ENCODE results near the gene PDLIM4.

The PDLIM4 gene

DNA sequence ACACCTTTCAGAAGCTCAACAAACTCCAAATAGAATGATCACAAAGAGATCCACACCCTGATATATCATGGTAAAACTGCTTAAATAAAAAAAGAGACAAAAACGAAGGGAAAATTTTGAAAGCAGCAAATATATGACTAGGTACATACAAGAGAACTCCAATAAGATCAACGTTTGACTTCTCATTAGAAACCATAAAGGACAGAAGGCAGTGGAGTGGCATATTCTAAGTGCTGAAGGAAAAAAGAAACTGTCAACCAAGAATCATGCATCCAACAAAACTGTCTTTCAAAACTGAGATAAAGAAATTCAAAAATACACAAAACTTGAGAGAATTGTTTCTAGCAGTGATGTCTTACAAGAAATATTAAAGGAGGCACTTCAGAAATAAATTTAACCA lies 47.9 kb downstream of the PDLIM4 start:
- no peak for DNase-seq (ENCODE audit: low read depth)

DNA sequence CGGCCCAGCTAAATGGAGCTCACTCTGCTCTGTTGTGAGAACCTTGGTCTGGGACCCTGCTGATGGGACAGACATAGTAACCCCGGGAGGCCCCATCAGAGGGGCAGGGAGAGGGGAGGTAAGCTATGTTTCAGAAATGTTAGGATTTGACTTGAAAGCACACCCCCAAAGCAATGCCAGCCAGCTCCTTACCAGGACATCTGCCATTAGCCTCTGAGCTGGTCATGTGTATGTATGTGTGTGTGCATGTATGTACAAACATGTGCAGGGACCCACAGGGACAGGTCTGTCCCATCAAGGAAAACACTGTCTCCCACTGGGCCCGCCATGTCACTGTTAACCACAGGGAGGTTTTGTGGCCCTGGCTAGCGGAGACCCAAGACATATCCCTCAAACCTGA lies 51.2 kb downstream of the PDLIM4 start:
- no peak for DNase-seq (ENCODE audit: low read depth)

DNA sequence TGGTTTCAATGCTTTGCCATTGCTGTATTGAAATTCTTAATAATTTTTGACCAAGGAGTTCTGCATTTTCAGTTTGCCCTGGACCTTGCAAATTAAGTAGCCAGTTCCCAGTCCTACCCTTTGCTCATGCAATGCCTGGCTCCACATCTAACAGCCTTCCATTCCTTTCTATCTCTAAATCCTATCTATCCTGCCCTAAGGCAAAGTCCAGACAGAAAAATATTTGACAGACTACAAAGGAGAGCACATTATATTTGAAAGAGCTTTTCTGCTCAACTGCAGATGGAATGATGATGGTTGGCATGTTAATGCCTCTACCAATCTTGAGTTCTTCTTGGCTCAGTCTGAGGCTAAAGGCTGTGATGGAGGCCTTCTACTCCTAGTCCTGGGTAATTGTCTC lies 52.2 kb downstream of the PDLIM4 start:
- DNase-seq (ENCODE audit: low read depth), result no peak

DNA sequence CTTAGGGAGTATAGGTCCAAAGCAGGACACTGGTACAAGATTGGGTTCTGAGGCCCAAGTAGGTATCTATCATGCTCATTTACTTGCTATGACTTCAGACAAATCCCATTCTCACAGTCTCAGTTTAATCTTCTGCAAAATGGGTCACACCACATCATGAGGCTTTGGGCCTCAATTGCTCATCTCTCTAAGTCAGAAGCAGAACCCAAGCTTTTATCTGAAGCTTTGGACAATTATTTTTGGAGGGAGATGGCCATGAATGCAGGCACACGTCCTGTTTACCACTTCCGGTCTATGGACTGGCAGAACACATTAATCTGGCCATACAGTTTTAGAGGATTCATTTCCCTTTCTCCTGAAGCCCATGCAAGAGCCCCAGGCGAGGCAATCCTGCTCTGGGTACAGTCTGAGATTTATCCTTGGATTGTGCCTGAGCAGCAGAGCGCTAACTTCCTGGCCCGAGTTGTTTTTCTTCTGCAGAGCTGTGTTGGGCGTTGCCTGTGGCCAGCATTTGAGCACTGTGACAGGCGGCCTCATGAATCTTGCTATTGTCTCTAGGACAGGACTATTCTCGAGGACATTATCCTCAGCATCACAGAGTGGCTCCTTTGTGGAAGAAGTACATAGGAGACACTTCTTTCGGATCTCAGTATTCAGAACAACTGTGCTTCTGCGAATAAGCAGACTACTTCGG lies 52.8 kb downstream of the PDLIM4 start:
- no peak for DNase-seq (ENCODE audit: low read depth)

DNA sequence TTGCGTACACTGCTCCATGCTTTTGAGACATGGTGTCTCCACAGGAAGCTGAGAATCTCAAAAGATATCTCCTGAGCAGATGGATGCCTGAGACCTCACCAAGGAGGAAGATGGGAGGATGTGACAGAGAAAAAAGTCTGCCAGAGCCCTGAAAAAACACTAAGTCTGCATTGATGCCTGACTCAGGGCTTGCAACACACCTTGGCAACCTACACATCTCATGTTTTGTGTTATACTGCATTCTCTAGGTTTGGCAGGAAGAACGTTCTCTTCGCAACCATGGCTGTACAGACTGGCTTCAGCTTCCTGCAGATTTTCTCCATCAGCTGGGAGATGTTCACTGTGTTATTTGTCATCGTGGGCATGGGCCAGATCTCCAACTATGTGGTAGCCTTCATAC lies 55.9 kb downstream of the PDLIM4 start:
- DNase-seq (ENCODE audit: low read depth), result no peak

DNA sequence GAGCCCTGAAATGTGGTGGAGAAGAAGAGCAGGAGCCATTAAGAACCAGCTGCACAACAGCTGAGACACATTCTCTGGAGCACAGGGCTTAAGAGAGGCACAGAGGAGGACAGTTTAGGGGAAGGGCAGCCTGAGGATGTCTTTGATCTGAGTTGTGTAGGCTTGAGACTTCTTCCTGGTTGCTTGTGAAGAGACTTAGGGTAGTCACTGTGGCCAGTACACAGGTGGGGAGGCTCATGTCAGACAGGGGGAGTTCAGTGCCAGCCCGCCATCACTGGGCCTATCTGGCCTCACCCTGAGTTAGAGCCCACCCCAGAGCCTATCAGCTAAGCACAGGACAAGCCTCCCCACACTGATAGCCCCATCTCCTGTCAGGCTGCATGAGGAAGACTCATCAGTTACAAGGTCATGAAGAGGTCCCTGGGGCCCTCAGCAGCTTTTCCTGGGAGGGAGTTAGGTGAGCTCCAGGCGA lies 56.5 kb downstream of the PDLIM4 start:
- DNase-seq (ENCODE audit: low read depth), result no peak

DNA sequence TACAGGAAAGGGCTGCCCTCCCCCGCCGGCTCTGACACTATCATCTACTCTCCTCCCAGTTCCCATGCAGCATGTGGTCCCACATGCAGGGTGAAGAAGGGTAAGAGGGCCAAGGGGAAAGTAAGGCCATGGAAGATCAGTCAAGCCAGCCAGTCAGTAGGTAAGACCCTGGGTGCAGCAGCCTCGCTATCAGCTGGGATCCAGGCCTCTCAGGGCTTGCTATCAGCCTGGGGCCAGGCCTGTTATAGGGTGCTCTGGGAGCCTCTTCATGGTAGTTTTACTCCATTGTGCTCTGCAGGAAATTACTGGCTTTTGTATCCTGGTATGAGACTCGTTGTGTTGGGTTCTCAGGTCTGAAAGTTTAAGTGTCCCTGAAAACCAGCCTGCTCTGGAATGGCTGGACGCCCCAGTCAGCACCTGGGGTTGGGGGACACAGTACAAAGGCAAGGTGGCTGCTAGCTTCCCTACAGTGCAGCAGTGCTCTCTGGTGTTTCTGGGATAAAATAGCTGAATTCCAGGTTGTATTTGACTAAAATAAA lies 58.1 kb downstream of the PDLIM4 start:
- DNase-seq (ENCODE audit: low read depth), result no peak

DNA sequence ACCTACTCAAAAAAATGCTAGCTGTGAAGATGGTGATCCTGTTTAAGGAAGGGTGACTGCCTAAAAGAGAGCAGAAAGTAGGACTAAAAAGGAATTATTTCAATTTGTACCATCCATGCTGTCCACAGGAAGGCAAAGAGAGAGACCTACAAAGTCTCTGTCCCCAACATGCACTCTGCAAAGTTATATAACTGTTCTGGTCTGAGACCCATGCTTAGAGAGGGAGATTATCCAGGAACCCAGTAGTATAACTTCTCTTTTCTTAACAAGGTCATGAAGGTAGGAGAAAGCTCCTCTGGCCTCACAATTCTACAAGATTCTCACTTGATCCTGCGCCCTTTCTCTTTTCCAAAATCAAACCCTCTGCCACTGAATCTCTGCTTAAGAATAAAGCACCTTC lies 62.5 kb downstream of the PDLIM4 start:
- DNase-seq (ENCODE audit: low read depth), result no peak

DNA sequence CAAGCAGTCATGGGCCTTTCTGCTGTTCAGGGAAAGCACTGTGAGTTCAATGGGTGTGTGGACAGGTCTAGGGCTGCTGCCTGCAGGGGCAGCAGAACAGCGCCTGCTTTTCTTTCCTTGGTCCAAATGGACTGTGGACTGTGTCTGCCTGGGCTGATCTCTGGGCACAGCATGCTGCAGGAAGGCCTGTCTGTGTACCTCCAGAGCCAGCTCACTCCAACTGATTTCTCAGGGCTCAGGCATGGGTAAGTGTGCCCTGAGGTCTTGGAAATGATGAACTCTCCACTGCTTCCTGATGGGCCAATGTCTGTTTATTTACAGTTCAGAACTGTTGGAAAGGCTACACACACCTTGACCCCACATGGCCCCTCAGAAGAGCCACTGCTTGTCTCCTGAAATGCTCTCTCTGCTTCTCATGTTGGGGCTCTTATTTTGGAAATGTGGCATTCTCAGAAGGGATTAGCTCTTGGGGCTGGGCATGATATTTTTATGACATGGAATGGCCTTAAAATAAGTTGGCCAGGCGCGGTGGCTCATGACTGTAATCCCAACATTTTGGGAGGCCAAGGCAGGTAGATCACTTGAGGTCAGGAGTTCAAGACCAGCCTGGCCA lies 63.7 kb downstream of the PDLIM4 start:
- DNase-seq (ENCODE audit: low read depth), result no peak

DNA sequence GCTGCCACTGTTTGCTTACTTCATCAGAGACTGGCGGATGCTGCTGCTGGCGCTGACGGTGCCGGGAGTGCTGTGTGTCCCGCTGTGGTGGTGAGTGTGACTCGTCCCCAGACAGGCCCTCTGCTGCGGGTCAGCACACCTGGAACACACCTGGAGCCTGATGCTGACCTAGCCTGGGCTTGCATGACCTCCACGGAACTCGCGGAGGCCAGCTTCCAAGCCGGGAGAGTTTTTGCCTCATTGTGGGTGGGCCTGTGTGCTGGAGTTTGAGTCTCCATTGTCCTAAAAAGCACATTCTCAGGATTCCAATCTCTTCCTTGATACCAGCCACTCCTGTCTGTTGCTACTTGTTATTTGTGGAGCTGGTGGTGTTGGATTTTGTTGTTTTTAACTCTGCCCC lies 64.8 kb downstream of the PDLIM4 start:
- no peak for DNase-seq (ENCODE audit: low read depth)

Data from T follicular helper cell (primary cell).